Keratinocyte (primary cell): Measurements from ENCODE around the gene ERMAP. TPM values are rescaled to one million over a fixed set of nuclear protein-coding genes. Genes with fewer than 3 reads are reported as not detected.
A peak's percentile ranks its signal among the peaks of the same experiment; 100 is the strongest.

ENCODE experiments used
- DNase-seq: peaks from one replicate; pipeline ENCODE4 v3.0.0-alpha.2; 2011; ENCODE audit warnings: low read depth, missing footprints, low spot score
- FAIRE-seq: peaks from 2 replicates; lab custom pipeline; 2011; peaks lifted over from hg19 to GRCh38; lab: Jason Lieb, UNC
- H2AFZ ChIP-seq: 2 replicates; pipeline ENCODE4 v1.6.0; 2012; ENCODE audit warnings: low read length, control low read depth, inconsistent platforms; ENCODE audit not compliant: control insufficient read depth
- H3K27ac ChIP-seq: 2 replicates; pipeline ENCODE4 v1.5.1; 2011; ENCODE audit warnings: low read length; ENCODE audit not compliant: control insufficient read depth, insufficient read depth
- H3K27me3 ChIP-seq: 3 replicates; pipeline ENCODE4 v1.6.0; 2011; ENCODE audit warnings: low read length; ENCODE audit not compliant: control insufficient read depth, insufficient read depth; ENCODE audit errors: extremely low read depth
- H3K36me3 ChIP-seq, 2 experiments: 2 replicates in 1 of 2; 3 replicates in 1 of 2; pipeline ENCODE4 v1.5.1; 2011; ENCODE audit warnings: low read length in 2 of 2, mild to moderate bottlenecking in 1 of 2; ENCODE audit not compliant: control insufficient read depth in 2 of 2, insufficient read depth in 2 of 2; ENCODE audit errors: extremely low read depth in 1 of 2
- H3K4me1 ChIP-seq: 3 replicates; pipeline ENCODE4 v1.5.1; 2011; ENCODE audit warnings: low read length; ENCODE audit not compliant: control insufficient read depth, insufficient read depth; ENCODE audit errors: extremely low read depth
- H3K4me2 ChIP-seq: 3 replicates; pipeline ENCODE4 v1.6.0; 2011; ENCODE audit warnings: low read depth, low read length; ENCODE audit not compliant: control insufficient read depth, insufficient read depth; ENCODE audit errors: extremely low read depth
- H3K4me3 ChIP-seq, 3 experiments: fragments of 200-600 bp in 1 of 3; sonication (generic) in 1 of 3; 2 replicates in 2 of 3; 3 replicates in 1 of 3; pipeline ENCODE4 v1.5.1; 2011 to 2016; ENCODE audit warnings: low read length in 3 of 3, mild to moderate bottlenecking in 3 of 3, control low read depth in 2 of 3, inconsistent platforms in 1 of 3, low read depth in 1 of 3, mixed read lengths in 1 of 3, mixed run types in 1 of 3, moderate library complexity in 1 of 3; ENCODE audit not compliant: control insufficient read depth in 2 of 3, insufficient read depth in 2 of 3; ENCODE audit errors: extremely low read depth in 1 of 3
- H3K79me2 ChIP-seq: 2 replicates; pipeline ENCODE4 v1.6.0; 2012; ENCODE audit warnings: low read length; ENCODE audit not compliant: control insufficient read depth, insufficient read depth
- H3K9ac ChIP-seq: 3 replicates; pipeline ENCODE4 v1.6.0; 2011; ENCODE audit warnings: low read length; ENCODE audit not compliant: control insufficient read depth, insufficient read depth; ENCODE audit errors: extremely low read depth
- H3K9me1 ChIP-seq: 3 replicates; pipeline ENCODE4 v1.6.0; 2011; ENCODE audit warnings: low read length; ENCODE audit not compliant: control insufficient read depth, insufficient read depth; ENCODE audit errors: extremely low read depth
- H3K9me3 ChIP-seq: 2 replicates; pipeline ENCODE4 v1.5.1; 2012; ENCODE audit warnings: low read depth, low read length; ENCODE audit not compliant: control insufficient read depth
- H4K20me1 ChIP-seq: 3 replicates; pipeline ENCODE4 v1.6.0; 2011; ENCODE audit warnings: low read length; ENCODE audit not compliant: control insufficient read depth, insufficient read depth; ENCODE audit errors: extremely low read depth
- EZH2 ChIP-seq: IDR thresholded peaks from one replicate; pipeline ENCODE4 v1.6.1; 2012; ENCODE audit warnings: inconsistent platforms, mild to moderate bottlenecking, low read length, moderate library complexity
- dilution Hi-C: fragments of 300-500 bp; cut with MboI; formaldehyde crosslinking; loops from one replicate; pipeline ENCODE4 v1.7.0; 2020; ENCODE audit warnings: low sequenced_read_pairs; ENCODE audit not compliant: extremely low pct_ligation_motif_present
- polyA plus RNA-seq, 5 experiments: library from polyadenylated mRNA; depleted of rRNA in 3 of 5; stranded (reverse) in 3 of 5; stranded (forward) in 1 of 5; unstranded in 1 of 5; fragments of >200 nt; gene quantifications; 1 replicate in 1 of 5; 2 replicates in 3 of 5; 3 replicates in 1 of 5; pipeline versions ENCODE4 v1.2.1 to v1.2.3, GENCODE V29; 2011 to 2012; ENCODE audit warnings: missing spikeins in 2 of 5, low read depth in 1 of 5, low replicate concordance in 1 of 5
- TF ChIP-seq, protein P1 (sequence below), 3 experiments: IDR thresholded peaks in 1 of 3; conservative IDR thresholded peaks in 1 of 3; optimal IDR thresholded peaks in 1 of 3; 2 replicates in 2 of 3; 3 replicates in 1 of 3; pipeline versions ENCODE3 to v1.5.1; 2011; ENCODE audit warnings: low read length in 3 of 3, mild to moderate bottlenecking in 3 of 3, moderate library complexity in 2 of 3, control low read depth in 1 of 3, inconsistent platforms in 1 of 3; ENCODE audit not compliant: insufficient read depth in 2 of 3; ENCODE audit errors: extremely low read depth in 1 of 3

Gene ERMAP
- polyA plus RNA-seq, 1 donor (not counting 4 experiments of a cell fraction or from before 2014, with no cell fraction given), result 5.6 TPM

DNA sequence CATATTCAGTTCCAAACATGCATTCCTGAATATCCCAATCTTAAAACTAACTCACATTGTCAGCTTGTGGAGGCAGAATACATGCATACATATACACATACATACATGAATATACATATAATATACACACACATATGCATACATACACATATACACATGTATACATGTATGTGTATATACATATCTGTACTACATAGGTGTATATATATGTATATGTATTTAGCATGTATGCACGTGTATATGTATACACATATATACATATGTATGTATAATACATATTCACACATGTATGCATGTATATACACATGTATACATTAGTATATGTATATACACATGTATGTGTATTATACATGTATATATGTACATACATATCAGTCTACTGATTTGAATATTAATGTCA, 28.3 kb downstream of the ERMAP start:
- H3K36me3 ChIP-seq, result peaks cover 3 to 10% of the 10 kb centered on the region in 2 experiments

DNA sequence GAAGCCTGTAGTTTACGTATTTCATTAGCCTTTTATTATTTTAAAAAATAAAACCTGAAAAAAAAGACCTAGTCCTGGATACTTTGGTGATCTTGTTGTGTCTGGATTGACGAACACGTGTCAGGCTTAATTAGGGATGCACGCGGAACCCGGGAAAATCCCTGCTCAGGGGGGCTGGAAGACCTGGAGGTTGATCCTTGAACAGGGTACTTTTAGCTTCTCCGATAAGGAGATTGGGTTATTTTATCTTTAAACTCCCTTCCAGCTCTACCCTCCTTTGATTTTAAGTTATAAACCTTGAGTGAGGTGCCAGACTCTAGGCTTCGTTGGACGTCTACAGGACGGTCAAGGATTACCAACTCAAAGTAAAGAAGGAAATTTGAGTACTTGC, 28.9 kb downstream of the ERMAP start:
- FAIRE-seq (no peak), DNase-seq (no peak)
- Histone ChIP-seq H3K4me1 (peaks cover 6% of the 10 kb centered on the region), H4K20me1 (no peaks in the 10 kb centered on the region), H3K27me3 (no peaks in the 10 kb centered on the region), H3K9me3 (no peaks in the 10 kb centered on the region), H3K9me1 (no peaks in the 10 kb centered on the region), H3K4me2 (peak overlapping the region; percentile 96), H3K79me2 (peaks cover 8% of the 10 kb centered on the region), H3K4me3 (peak overlapping the region; percentile 79 to 89 (median 88)), H2AFZ (peak overlapping the region; percentile 98), H3K9ac (peak overlapping the region; percentile 76), H3K27ac (peak overlapping the region; percentile 51), H3K36me3 (peaks cover 5 to 10% of the 10 kb centered on the region in 2 experiments)
- dilution Hi-C loops, result no loop called here
- no peak for TF ChIP-seq EZH2
- TF ChIP-seq, protein P1, sequence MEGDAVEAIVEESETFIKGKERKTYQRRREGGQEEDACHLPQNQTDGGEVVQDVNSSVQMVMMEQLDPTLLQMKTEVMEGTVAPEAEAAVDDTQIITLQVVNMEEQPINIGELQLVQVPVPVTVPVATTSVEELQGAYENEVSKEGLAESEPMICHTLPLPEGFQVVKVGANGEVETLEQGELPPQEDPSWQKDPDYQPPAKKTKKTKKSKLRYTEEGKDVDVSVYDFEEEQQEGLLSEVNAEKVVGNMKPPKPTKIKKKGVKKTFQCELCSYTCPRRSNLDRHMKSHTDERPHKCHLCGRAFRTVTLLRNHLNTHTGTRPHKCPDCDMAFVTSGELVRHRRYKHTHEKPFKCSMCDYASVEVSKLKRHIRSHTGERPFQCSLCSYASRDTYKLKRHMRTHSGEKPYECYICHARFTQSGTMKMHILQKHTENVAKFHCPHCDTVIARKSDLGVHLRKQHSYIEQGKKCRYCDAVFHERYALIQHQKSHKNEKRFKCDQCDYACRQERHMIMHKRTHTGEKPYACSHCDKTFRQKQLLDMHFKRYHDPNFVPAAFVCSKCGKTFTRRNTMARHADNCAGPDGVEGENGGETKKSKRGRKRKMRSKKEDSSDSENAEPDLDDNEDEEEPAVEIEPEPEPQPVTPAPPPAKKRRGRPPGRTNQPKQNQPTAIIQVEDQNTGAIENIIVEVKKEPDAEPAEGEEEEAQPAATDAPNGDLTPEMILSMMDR (optimal IDR thresholded peaks at IDR 0.05 in 1 of 3, IDR thresholded peaks at IDR 0.05 in 1 of 3, conservative IDR thresholded peaks at IDR 0.05 in 1 of 3; ENCODE audit: extremely low read depth in 1 of 3, insufficient read depth in 2 of 3, low read length in 3 of 3), result no peak

More for the DNA sequence above, 28.3 kb downstream of the ERMAP start:
- Histone ChIP-seq H3K4me1 (peaks cover 6% of the 10 kb centered on the region), H3K9me3 (no peaks in the 10 kb centered on the region), H3K4me3 (no peak overlapping the region), H3K27ac (no peak overlapping the region), H3K9ac (no peak overlapping the region), H3K27me3 (no peaks in the 10 kb centered on the region), H3K9me1 (no peaks in the 10 kb centered on the region), H3K4me2 (peak overlapping the region; percentile 96), H3K79me2 (peaks cover 8% of the 10 kb centered on the region), H2AFZ (no peak overlapping the region), H4K20me1 (no peaks in the 10 kb centered on the region)
- TF ChIP-seq, protein P1 (optimal IDR thresholded peaks at IDR 0.05 in 1 of 3, IDR thresholded peaks at IDR 0.05 in 1 of 3, conservative IDR thresholded peaks at IDR 0.05 in 1 of 3; ENCODE audit: extremely low read depth in 1 of 3, insufficient read depth in 2 of 3, low read length in 3 of 3), result no peak
- no peak for TF ChIP-seq EZH2
- dilution Hi-C loops, result no loop called here
- DNase-seq (no peak), FAIRE-seq (no peak)
